A549 (cell line): Measurements from ENCODE around the gene PIGS.
"Not testable (repeated sequence)": the region's sequence is repeated elsewhere in the genome, so short reads cannot be mapped to it uniquely, and the experiment has no call there.

Experiments
- CHD2 ChIP-seq: fragments of 150-350 bp; IDR thresholded peaks from 2 replicates; pipeline ENCODE4 v1.6.1; 2014; ENCODE audit warnings: low read length; ENCODE audit not compliant: partially characterized antibody
- CTCF ChIP-seq: fragments of >200 bp; sonication (Bioruptor Twin); formaldehyde crosslinking; IDR thresholded peaks from 3 replicates; pipeline ENCODE4 v1.5.1; 2016
- EP300 ChIP-seq, 2 experiments: fragments of >200 bp; sonication (Bioruptor Twin); formaldehyde crosslinking; IDR thresholded peaks; 2 replicates in 1 of 2; 3 replicates in 1 of 2; pipeline ENCODE4 v1.6.1; 2016 to 2017
- FOSL2 ChIP-seq, 2 experiments: fragments of 450-650 bp in 1 of 2; fragments of >200 bp in 1 of 2; sonication (Bioruptor Twin) in 1 of 2; formaldehyde crosslinking; IDR thresholded peaks; 2 replicates each; pipeline versions ENCODE4 v1.5.0 to v1.6.1; 2016 to 2020; ENCODE audit warnings: mild to moderate bottlenecking in 1 of 2, moderate library complexity in 1 of 2
- HDAC2 ChIP-seq: fragments of 200-600 bp; sonication (generic); IDR thresholded peaks from 2 replicates; pipeline ENCODE4 v1.6.1; 2016
- HEYL ChIP-seq: fragments of 250-450 bp; sonication (Bioruptor Pico); IDR thresholded peaks from 2 replicates; pipeline ENCODE4 v1.8.0; 2021; ENCODE audit warnings: mild to moderate bottlenecking, moderate library complexity
- MAFK ChIP-seq: fragments of 450-650 bp; IDR thresholded peaks from 2 replicates; pipeline ENCODE4 v1.6.1; 2014; ENCODE audit not compliant: partially characterized antibody
- POLR2A ChIP-seq: IDR thresholded peaks from 2 replicates; pipeline ENCODE4 v1.6.1; 2012; ENCODE audit warnings: mild to moderate bottlenecking, low read length
- RAD21 ChIP-seq, 2 experiments: fragments of >200 bp in 1 of 2; sonication (Bioruptor Twin) in 1 of 2; formaldehyde crosslinking in 1 of 2; IDR thresholded peaks in 1 of 2; conservative IDR thresholded peaks in 1 of 2; 2 replicates in 1 of 2; 3 replicates in 1 of 2; pipeline ENCODE4 v1.6.1; 2012 to 2018; ENCODE audit warnings: inconsistent platforms in 1 of 2
- SREBF2 ChIP-seq: fragments of 450-650 bp; IDR thresholded peaks from 2 replicates; pipeline ENCODE4 v1.6.1; 2014; ENCODE audit warnings: mild to moderate bottlenecking, moderate library complexity

- TF ChIP-seq POLR2A; RAD21 (conservative IDR thresholded peaks at IDR 0.05 in 1 of 2, IDR thresholded peaks at IDR 0.05 in 1 of 2); FOSL2 (IDR thresholded peaks at IDR 0.05); FOSL2 (CRISPR knock-in tag; IDR thresholded peaks at IDR 0.05); CTCF; HEYL (CRISPR knock-in tag); MAFK; CHD2; SREBF2; EP300 (IDR thresholded peaks at IDR 0.05); HDAC2: not testable (repeated sequence)
Measured at GRCh38 chr17:28576016-28576415, 4.7 kb upstream of the PIGS start.
